ENCODE results near the gene XXYLT1.
"Not testable (repeated sequence)": the region's sequence is repeated elsewhere in the genome, so short reads cannot be mapped to it uniquely, and the experiment has no call there.

The XXYLT1 gene

GRCh38 chr3:195238081-195238571 lies 32.8 kb downstream of the XXYLT1 start:
- CTCF ChIA-PET: interaction anchor here (0.6 to 0.8 kb wide), 2 partner anchors 28 to 32 kb away, joined by 3 read pairs; no protein-coding TSS in a partner anchor
- no peak for DNase-seq (ENCODE audit: low read depth, low spot score)
- no peak for TF ChIP-seq CTCF (IDR thresholded peaks at IDR 0.05; ENCODE audit: insufficient read depth, low read length, missing control alignments)
- no peak overlapping the region for H3K4me3 ChIP-seq (ENCODE audit: low read depth, low read length)
- POLR2A ChIA-PET: no interaction called here

- CTCF ChIA-PET: no interaction called here
- DNase-seq (ENCODE audit: low read depth, low spot score): no peak
- TF ChIP-seq CTCF (IDR thresholded peaks at IDR 0.05; ENCODE audit: insufficient read depth, low read length, missing control alignments): no peak
- POLR2A ChIA-PET: no interaction called here
- H3K4me3 ChIP-seq (ENCODE audit: low read depth, low read length): no peak overlapping the region
These were observed 34.0 kb downstream of the XXYLT1 start for GRCh38 chr3:195236801-195237570.

GRCh38 chr3:195236076-195236798 lies 34.7 kb downstream of the XXYLT1 start:
- TF ChIP-seq CTCF (IDR thresholded peaks at IDR 0.05; ENCODE audit: insufficient read depth, low read length, missing control alignments): no peak
- DNase-seq (ENCODE audit: low read depth, low spot score): no peak
- POLR2A ChIA-PET: no interaction called here
- H3K4me3 ChIP-seq (ENCODE audit: low read depth, low read length): no peak overlapping the region
- CTCF ChIA-PET: no interaction called here

- DNase-seq (ENCODE audit: low read depth, low spot score): no peak
- TF ChIP-seq CTCF (IDR thresholded peaks at IDR 0.05; ENCODE audit: insufficient read depth, low read length, missing control alignments): no peak
- POLR2A ChIA-PET: no interaction called here
- CTCF ChIA-PET: interaction anchor here (1.7 to 2.2 kb wide), 2 partner anchors 40 to 123 kb away, joined by 3 to 5 read pairs; partner anchors contain the start of gene XXYLT1
- no peak overlapping the region for H3K4me3 ChIP-seq (ENCODE audit: low read depth, low read length)
These were observed 40.7 kb downstream of the XXYLT1 start for GRCh38 chr3:195230244-195230643.

- H3K4me3 ChIP-seq (ENCODE audit: low read depth, low read length); POLR2A ChIA-PET; DNase-seq (ENCODE audit: low read depth, low spot score): not testable (repeated sequence)
- CTCF ChIA-PET: interaction anchor here (0.7 to 3.4 kb wide), 4 partner anchors 20 to 546 kb away, joined by 3 to 17 read pairs (median 4); partner anchors contain the start of gene XXYLT1
These were observed 42.1 kb downstream of the XXYLT1 start for GRCh38 chr3:195228886-195229285.

- DNase-seq (ENCODE audit: low read depth, low spot score): no peak
- POLR2A ChIA-PET: no interaction called here
- CTCF ChIA-PET: interaction anchor here (1.0 to 3.4 kb wide), 7 partner anchors 13 to 555 kb away, joined by 3 to 17 read pairs (median 7); partner anchors contain the start of gene LSG1
- TF ChIP-seq CTCF (IDR thresholded peaks at IDR 0.05; ENCODE audit: insufficient read depth, low read length, missing control alignments): no peak
- no peak overlapping the region for H3K4me3 ChIP-seq (ENCODE audit: low read depth, low read length)
These were observed 43.1 kb downstream of the XXYLT1 start for GRCh38 chr3:195227871-195228270.

Data from AG04449 (cell line).